ENCODE measurements around the gene ARIH2.
A peak's percentile ranks its signal among the peaks of the same experiment; 100 is the strongest.
"Not testable (repeated sequence)": the region's sequence is repeated elsewhere in the genome, so short reads cannot be mapped to it uniquely, and the experiment has no call there.

The ARIH2 gene

GRCh38 chr3:49005998-49006397 lies 87.4 kb downstream of the ARIH2 start:
- DNase-seq = no peak

DNA sequence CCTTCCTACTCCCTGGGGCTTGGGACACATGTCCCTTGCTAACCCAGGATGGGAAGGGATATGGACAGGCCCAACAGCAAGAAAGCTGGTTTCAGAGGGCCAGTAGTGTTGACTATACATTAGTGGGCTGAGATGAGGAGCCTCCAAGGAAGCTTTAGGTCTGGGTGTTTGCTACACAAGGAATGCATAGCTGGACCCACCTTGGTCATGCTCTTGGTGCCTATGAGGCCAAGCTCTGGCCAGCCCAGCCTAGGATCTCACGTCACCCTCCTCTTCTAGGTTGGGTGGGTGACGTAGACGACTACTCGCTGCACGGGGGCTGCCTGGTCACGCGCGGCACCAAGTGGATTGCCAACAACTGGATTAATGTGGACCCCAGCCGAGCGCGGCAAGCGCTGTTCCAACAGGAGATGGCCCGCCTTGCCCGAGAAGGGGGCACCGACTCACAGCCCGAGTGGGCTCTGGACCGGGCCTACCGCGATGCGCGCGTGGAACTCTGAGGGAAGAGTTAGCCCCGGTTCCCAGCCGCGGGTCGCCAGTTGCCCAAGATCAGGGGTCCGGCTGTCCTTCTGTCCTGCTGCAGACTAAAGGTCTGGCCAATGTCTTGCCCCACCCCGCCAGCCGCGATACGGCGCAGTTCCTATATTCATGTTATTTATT lies 87.9 kb downstream of the ARIH2 start:
- DNase-seq = no peak

DNA sequence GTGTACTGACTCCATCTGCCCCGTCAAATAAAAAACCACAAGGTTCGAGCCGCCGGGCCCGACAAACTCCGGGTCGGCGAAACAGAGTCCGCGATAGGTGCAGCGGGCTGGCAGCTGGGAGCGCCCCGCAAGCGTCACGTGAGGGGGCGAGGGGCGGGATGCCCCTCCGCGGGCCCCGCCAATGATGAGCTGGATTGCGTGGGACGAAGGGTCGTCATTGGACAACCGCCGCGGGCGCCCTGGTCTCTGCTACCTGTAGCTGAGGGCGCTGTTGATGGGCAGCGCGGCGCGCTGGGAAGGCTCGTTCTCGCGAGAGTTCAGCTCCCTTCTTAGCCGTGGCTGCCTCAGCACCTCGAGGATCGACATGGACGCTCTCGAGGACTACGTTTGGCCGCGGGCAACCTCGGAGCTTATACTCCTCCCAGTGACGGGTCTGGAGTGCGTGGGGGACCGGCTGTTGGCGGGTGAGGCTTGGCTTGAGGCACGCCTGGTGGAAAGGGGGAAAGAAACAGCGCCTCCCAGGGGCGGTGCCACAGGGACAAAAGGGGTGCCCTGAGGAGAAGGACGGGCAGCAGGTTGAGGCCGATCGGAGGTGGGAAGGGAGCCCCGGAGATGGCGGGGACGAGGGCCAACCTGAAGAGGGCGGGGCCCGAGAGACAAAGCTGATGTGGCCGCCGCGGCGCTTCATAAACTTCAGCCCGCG lies 88.6 kb downstream of the ARIH2 start, which contains the start of gene WDR6:
Gene WDR6, plus strand, starts transcription at position 324 of the 703 bp plus-strand sequence. Its CDS starts 41 bp downstream, at position 365.
- DNase-seq = peak; percentile 84

- no peak for DNase-seq
Observed at GRCh38 chr3:49007771-49008528, 89.3 kb downstream of the ARIH2 start.

GRCh38 chr3:49008627-49009026 lies 90.0 kb downstream of the ARIH2 start:
- DNase-seq = not testable (repeated sequence)

DNA sequence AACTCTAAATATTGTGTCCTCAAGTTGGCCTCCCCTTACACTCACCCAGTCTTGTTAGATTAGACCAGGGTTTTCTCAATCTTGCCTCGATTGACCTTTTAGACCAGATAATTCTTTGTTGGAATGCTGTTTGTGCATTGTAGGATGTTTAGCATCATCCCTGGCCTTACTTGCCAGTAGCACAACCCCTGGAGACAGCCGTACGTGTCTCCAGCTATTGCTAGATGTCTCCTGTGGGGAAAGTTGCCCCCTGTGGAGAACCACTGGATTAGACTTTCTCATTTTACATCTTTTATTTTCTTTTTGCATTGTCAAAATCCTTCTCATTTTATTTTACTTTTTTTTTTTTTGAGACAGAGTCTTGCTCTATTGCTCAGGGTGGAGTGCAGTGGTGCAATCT lies 90.8 kb downstream of the ARIH2 start:
- DNase-seq = no peak

DNA sequence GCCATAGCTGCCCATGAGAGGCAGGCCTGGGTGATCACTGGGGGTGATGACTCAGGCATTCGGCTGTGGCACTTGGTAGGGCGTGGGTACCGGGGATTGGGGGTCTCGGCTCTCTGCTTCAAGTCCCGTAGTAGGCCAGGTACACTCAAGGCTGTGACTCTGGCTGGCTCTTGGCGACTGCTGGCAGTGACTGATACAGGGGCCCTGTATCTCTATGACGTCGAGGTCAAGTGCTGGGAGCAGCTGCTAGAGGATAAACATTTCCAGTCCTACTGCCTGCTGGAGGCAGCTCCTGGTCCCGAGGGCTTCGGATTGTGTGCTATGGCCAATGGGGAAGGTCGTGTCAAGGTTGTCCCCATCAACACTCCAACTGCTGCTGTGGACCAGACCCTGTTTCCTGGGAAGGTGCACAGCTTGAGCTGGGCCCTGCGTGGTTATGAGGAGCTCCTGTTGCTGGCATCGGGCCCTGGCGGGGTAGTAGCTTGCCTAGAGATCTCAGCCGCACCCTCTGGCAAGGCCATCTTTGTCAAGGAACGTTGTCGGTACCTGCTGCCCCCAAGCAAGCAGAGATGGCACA lies 93.9 kb downstream of the ARIH2 start:
- DNase-seq = no peak

DNA sequence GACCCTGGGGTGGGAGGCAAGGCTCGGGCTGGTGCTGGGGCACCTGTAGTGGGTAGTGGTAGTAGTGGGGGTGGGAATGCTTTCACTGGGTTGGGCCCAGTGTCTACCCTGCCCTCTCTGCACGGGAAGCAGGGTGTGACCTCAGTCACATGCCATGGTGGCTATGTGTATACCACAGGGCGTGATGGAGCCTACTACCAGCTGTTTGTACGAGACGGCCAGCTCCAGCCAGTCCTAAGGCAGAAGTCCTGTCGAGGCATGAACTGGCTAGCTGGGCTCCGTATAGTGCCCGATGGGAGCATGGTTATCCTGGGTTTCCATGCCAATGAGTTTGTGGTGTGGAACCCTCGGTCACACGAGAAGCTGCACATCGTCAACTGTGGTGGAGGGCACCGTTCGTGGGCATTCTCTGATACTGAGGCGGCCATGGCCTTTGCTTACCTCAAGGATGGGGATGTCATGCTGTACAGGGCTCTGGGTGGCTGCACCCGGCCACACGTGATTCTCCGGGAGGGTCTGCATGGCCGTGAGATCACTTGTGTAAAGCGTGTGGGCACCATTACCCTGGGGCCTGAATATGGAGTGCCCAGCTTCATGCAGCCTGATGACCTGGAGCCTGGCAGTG lies 94.6 kb downstream of the ARIH2 start:
- DNase-seq = no peak

DNA sequence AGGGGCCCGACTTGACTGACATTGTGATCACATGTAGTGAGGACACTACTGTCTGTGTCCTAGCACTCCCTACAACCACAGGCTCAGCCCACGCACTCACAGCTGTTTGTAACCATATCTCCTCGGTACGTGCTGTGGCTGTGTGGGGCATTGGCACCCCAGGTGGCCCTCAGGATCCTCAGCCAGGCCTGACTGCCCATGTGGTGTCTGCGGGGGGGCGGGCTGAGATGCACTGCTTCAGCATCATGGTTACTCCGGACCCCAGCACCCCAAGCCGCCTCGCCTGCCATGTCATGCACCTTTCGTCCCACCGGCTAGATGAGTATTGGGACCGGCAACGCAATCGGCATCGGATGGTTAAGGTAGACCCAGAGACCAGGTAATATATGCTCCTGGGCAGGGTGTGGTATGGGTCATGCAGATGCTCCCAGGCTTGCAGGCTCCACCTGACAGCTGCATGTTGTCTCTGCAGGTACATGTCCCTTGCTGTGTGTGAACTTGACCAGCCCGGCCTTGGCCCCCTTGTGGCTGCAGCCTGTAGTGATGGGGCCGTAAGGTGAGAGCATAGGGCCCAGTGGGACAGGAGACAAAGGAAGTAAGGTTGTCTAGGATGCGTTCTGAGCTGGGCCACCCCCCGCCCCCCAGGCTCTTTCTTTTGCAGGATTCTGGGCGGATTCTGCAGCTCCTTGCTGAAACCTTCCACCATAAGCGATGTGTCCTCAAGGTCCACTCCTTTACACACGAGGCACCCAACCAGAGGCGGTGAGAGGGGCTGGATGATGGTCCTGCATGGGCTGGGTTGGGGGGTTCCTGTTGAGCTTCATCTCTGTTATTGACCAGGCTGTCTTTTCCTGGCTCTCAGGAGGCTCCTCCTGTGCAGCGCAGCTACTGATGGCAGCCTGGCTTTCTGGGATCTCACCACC lies 95.4 kb downstream of the ARIH2 start:
- DNase-seq = no peak

- no peak for DNase-seq
Observed at GRCh38 chr3:49015072-49015471, 96.4 kb downstream of the ARIH2 start.

- no peak for DNase-seq
Observed at GRCh38 chr3:49015765-49016164, 97.1 kb downstream of the ARIH2 start.

DNA sequence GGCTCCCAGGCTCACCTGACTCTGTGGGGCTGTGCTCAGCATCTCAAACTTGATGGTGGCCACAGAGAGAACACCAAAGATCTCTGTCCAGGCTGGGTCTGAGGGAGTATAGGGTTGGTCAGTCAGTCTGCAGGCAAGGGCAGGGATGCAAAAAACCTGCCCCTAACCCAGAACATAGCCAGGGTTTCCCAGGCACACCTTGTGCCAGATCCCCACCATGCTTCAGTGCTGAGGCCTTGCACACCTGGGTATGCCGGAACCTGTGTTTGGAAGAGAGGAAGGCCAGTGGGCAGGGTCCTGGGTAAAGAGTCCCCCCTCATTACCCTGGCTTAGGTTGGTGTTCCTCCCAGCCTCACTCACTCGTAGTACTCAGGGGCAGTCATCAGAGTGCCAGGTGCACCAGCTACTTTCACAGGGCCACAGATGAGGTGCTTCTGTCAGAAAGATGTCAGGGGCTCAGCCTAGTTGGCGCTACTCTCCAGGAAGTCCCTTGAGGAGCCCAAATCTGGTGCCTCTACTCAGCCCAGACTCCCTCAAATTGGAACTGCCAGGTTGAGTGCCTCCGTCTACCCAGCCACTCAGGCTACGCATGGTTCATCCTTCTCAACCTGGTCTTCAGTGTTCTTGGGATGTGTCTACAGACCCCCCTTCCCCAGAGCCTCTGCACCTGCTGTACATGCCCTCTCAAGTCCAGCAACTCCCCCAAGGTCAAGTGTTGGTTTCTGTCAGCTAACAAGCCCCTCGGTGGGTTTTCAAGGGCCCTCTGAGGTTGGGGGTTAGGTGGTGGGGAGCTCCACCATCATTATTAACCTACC lies 98.0 kb downstream of the ARIH2 start:
- DNase-seq = no peak

- DNase-seq = no peak
Observed at GRCh38 chr3:49017229-49017970, 98.8 kb downstream of the ARIH2 start.

DNA sequence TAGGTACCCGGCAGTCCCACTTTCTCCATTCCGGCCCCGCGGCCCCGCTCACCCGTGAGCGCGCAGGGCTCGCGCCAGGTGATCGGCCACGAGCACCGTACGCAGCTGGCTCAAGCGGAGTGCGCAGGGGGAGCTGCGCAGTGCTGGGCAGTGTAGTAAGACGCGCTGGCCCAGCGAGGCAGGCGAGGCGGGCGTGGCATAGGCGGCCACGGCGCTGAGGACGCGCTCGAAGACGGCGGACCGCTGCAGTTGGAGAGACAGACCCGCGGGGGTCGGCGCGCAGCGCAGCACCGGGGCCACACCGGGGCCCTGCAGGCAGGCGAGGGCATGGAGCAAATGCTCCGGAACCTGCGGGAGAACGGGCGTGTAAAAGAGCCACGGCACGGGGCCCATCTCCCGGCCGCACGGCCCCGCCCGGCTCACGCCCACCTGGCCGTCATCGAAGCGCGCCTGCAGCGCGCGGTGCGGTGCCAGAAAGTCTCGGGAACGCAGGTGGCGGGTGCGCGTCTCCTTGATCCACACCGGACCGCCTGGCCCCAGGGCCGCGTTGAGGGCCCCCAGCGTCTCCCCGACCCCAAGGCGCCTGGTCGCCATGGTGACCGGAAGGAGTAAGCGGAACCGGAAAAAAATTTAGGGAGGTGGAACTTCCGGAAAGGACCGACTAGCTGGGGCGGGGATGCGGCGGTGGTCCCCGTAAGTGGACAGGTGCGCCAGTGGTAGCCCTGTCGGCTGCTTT lies 99.5 kb downstream of the ARIH2 start, which contains the start of gene DALRD3:
Gene DALRD3, minus strand, starts transcription at position 610 of the 736 bp plus-strand sequence. Its CDS starts 16 bp downstream, at position 594.
- no peak for DNase-seq

DNA sequence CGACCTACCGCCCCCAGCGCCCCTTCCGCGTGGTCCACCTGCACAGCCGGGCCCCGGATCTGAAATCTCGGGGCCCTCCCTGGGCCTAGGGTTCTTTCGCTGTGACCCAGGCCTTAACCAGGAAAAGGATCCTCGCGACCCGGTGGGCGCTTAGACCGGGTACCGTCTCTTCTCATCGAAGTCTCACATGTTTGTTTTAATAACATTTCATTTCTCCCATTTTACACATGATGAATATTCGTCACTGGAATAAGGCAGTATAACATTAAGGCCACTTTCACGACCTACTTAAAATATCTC lies 100.0 kb downstream of the ARIH2 start:
- DNase-seq = no peak

DNA sequence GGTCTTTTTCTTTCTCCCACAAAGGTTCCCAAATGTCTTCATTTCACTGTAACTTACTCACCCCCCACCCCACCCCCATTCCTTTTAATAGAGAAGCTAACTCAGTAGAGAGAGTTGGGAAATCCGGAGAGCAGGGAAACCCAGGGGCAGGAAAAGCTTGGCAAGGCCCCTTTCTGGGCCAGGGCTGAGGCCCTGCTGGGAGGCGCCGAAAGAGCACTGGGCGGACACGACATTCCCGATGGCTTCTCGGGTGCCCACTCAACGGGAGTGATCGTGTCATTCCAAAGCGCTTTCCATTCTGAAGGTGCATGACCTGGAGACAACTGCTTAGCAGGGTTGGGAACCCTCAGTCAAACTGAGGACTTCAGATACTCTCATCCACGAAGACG lies 101.3 kb downstream of the ARIH2 start:
- no peak for DNase-seq

DNA sequence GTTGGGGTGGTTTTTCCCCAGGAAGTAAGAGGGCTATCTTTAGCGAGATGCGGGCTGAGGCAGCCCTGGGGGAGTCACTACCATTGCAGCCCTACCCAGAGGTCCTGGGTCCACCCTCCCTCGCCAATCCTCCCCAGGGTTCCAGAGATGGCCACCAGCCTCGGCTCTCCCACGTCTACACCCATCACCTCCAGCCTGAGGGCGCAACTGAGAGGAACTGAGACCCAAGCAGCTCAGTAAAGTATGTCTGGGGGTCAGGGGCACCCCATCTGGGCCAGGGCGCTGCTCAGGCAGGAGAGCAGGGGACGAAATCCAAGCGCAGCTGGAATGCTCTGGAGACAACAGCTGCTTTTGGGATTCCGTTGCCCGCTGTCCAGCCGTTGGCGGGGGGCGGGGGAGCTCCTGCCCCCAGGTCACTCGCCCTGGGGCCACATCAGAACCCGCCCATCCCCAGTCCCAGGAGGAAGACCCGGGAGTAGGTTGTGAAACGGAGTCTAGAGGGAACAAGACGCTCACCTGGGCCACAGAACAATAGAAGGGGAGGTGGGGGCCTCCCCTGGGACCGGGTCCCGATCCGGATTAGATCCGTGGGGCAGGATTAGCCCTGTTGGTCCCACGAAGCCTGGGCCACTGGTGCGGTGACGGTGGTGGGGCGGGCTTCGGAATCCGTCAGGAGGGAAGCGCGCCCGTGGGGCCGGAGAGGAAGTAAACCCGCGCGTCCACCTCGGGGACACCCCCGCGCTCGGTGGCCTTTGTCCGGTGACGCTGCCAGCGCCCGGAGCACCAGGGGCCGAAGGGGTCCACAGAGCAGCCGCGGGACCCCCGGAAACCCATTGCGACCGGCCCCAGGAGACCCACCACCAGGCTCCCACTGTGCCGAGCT lies 101.9 kb downstream of the ARIH2 start:
- DNase-seq = no peak

DNA sequence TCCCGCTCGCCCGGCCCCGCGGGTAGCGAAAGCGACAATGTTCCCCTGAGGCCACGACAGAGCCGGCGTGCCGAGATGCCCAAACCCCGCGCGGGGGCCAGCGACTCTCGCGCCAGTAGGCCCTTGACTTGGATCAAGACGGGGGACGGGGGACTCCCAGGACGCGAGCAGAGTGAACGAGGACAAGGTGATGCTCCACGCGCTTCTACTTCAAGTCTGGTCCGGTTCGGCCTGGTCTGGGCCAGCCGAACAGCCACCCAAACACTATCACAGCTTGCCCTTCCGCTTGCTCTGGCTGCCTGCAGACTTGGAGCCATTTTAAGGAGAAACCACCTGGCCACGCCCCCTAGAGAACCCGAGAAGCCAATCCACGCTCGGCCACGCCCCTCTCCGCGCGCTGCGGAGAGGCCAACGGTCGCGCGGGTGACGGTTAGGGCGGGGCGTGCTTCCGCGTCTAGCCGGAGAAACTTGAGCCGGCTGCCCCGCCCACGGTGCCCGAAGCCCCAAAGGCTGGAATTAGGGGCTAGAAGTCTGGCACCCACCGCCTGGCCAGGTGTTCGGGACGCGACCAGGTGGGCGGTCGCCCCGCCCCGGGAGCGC lies 102.7 kb downstream of the ARIH2 start:
- peak; percentile 90 for DNase-seq
